HG02763 (cell line): ENCODE measurements around the gene TDRD12.
"Not testable (repeated sequence)": the region's sequence is repeated elsewhere in the genome, so short reads cannot be mapped to it uniquely, and the experiment has no call there.

Experiments
- ATAC-seq: cut with Tn5 transposase; IDR thresholded peaks from one replicate; pipeline ENCODE4 v1.9.1; 2021; ENCODE audit warnings: mild to moderate bottlenecking, moderate library complexity; ENCODE audit not compliant: unreplicated experiment

Gene TDRD12

GRCh38 chr19:32830231-32831014, 110.9 kb downstream of the TDRD12 start:
- ATAC-seq, result no peak

GRCh38 chr19:32831611-32832010, 112.0 kb downstream of the TDRD12 start:
- ATAC-seq, result no peak

GRCh38 chr19:32832094-32832493, 112.5 kb downstream of the TDRD12 start:
- not testable (repeated sequence) for ATAC-seq

- ATAC-seq, result not testable (repeated sequence)
Measured at GRCh38 chr19:32832825-32833224, 113.3 kb downstream of the TDRD12 start.

GRCh38 chr19:32833388-32833787, 113.8 kb downstream of the TDRD12 start:
- not testable (repeated sequence) for ATAC-seq

GRCh38 chr19:32837531-32837930, 118.0 kb downstream of the TDRD12 start:
- ATAC-seq, result no peak

- ATAC-seq, result no peak
Measured at GRCh38 chr19:32842061-32842460, 122.5 kb downstream of the TDRD12 start.

GRCh38 chr19:32843716-32844245, 124.2 kb downstream of the TDRD12 start:
- no peak for ATAC-seq

GRCh38 chr19:32848035-32848434, 128.5 kb downstream of the TDRD12 start:
- not testable (repeated sequence) for ATAC-seq

GRCh38 chr19:32852216-32852615, 132.6 kb downstream of the TDRD12 start:
- ATAC-seq, result no peak

- not testable (repeated sequence) for ATAC-seq
Measured at GRCh38 chr19:32856818-32857217, 137.3 kb downstream of the TDRD12 start.

- no peak for ATAC-seq
Measured at GRCh38 chr19:32857584-32857983, 138.0 kb downstream of the TDRD12 start.

- ATAC-seq, result no peak
Measured at GRCh38 chr19:32858155-32858554, 138.6 kb downstream of the TDRD12 start.

GRCh38 chr19:32858559-32858958, 139.0 kb downstream of the TDRD12 start:
- ATAC-seq, result no peak

GRCh38 chr19:32859591-32859990, 140.0 kb downstream of the TDRD12 start:
- ATAC-seq, result no peak

GRCh38 chr19:32861596-32861995, 142.0 kb downstream of the TDRD12 start:
- no peak for ATAC-seq

GRCh38 chr19:32862173-32862572, 142.6 kb downstream of the TDRD12 start:
- ATAC-seq, result no peak

- no peak for ATAC-seq
Measured at GRCh38 chr19:32862741-32863140, 143.2 kb downstream of the TDRD12 start.

- ATAC-seq, result no peak
Measured at GRCh38 chr19:32863301-32863700, 143.7 kb downstream of the TDRD12 start.

- ATAC-seq, result no peak
Measured at GRCh38 chr19:32863841-32864240, 144.3 kb downstream of the TDRD12 start.

GRCh38 chr19:32864318-32865007, 144.9 kb downstream of the TDRD12 start:
- ATAC-seq, result no peak

GRCh38 chr19:32865326-32865725, 145.8 kb downstream of the TDRD12 start:
- no peak for ATAC-seq
